Measurements from ENCODE around the gene POLR3G. TPM values are rescaled to one million over a fixed set of nuclear protein-coding genes. Genes with fewer than 3 reads are reported as not detected.
A peak's percentile ranks its signal among the peaks of the same experiment; 100 is the strongest.

The POLR3G gene
- polyA plus RNA-seq (0.56 and 2.7 TPM in 2 replicates), polyA minus RNA-seq (1.2 and 1.7 TPM in 2 replicates)

- TF ChIP-seq POLR2AphosphoS5 (IDR thresholded peaks at IDR 0.05): peak; percentile 87
- TF ChIP-seq RAD21 (conservative IDR thresholded peaks at IDR 0.05): peak; percentile 30
- peak; percentile 32 for TF ChIP-seq SMC3 (conservative IDR thresholded peaks at IDR 0.05; ENCODE audit: poor library complexity)
- peak; percentile 77 for TF ChIP-seq EP300 (conservative IDR thresholded peaks at IDR 0.05; ENCODE audit: poor library complexity, severe bottlenecking)
- peak; percentile 70 for TF ChIP-seq TAF1 (IDR thresholded peaks at IDR 0.05; ENCODE audit: low read depth)
- TF ChIP-seq EZH2 (IDR thresholded peaks at IDR 0.05; ENCODE audit: borderline replicate concordance, insufficient read depth, low read length, poor library complexity, severe bottlenecking): no peak
- peak; percentile 64 for TF ChIP-seq REST (IDR thresholded peaks at IDR 0.05; ENCODE audit: borderline replicate concordance)
- TF ChIP-seq CTCF (IDR thresholded peaks at IDR 0.05; ENCODE audit: poor library complexity, severe bottlenecking): peak; percentile 96
- peak; percentile 77 for TF ChIP-seq MXI1 (conservative IDR thresholded peaks at IDR 0.05; ENCODE audit: poor library complexity, severe bottlenecking)
- peak within 1 kb of the TSS; percentile 91 for H3K4me3 ChIP-seq (ENCODE audit: low read length)
- peak within 1 kb of the TSS; percentile 73 for H3K27ac ChIP-seq (ENCODE audit: low read length)
- peak within 1 kb of the TSS; percentile 87 for H2AFZ ChIP-seq (ENCODE audit: low read depth, low read length)
- H3K4me2 ChIP-seq (ENCODE audit: low read length): peak within 1 kb of the TSS; percentile 95
- H3K36me3 ChIP-seq (ENCODE audit: insufficient read depth, low read length): no peaks in the 10 kb centered on the region
- H3K79me2 ChIP-seq (replicated peaks; ENCODE audit: insufficient read depth, low read length): peaks cover 15% of the 10 kb centered on the region
- H3F3A ChIP-seq (ENCODE audit: insufficient read depth, low read length, poor library complexity, severe bottlenecking): peaks cover 3% of the 10 kb centered on the region
- no peaks in the 10 kb centered on the region for H3K9me2 ChIP-seq (ENCODE audit: insufficient read depth, low read length)
- H3K27me3 ChIP-seq (ENCODE audit: insufficient read depth, low read depth, low read length): peaks cover 10% of the 10 kb centered on the region
- H4K20me1 ChIP-seq (ENCODE audit: insufficient read depth): no peaks in the 10 kb centered on the region
- no peaks in the 10 kb centered on the region for H3K9me3 ChIP-seq (ENCODE audit: low read length)
- H3K9ac ChIP-seq (ENCODE audit: low read length): peak within 1 kb of the TSS; percentile 74
Observed at GRCh38 chr5:90474235-90475107, at the start of gene POLR3G, which contains the start of gene MBLAC2. Gene POLR3G (plus strand): TSS chr5:90474864. CDS start chr5:90485568, 10,704 bp downstream. Gene MBLAC2 (minus strand): TSS chr5:90474771. CDS start chr5:90474292, 479 bp downstream.

- H3F3A ChIP-seq (ENCODE audit: insufficient read depth, low read length, poor library complexity, severe bottlenecking): no peaks in the 10 kb centered on the region
- H3K4me2 ChIP-seq (ENCODE audit: low read length): no peak overlapping the region
- no peak overlapping the region for H3K27ac ChIP-seq (ENCODE audit: low read length)
- no peaks in the 10 kb centered on the region for H4K20me1 ChIP-seq (ENCODE audit: insufficient read depth)
- H3K9me2 ChIP-seq (ENCODE audit: insufficient read depth, low read length): no peaks in the 10 kb centered on the region
- H3K36me3 ChIP-seq (ENCODE audit: insufficient read depth, low read length): no peaks in the 10 kb centered on the region
- TF ChIP-seq SMC3 (conservative IDR thresholded peaks at IDR 0.05; ENCODE audit: poor library complexity): peak; percentile 48
- TF ChIP-seq EP300 (conservative IDR thresholded peaks at IDR 0.05; ENCODE audit: poor library complexity, severe bottlenecking): no peak
- TF ChIP-seq CTCF (IDR thresholded peaks at IDR 0.05; ENCODE audit: poor library complexity, severe bottlenecking): peak; percentile 62
- TF ChIP-seq MXI1 (conservative IDR thresholded peaks at IDR 0.05; ENCODE audit: poor library complexity, severe bottlenecking): no peak
- peak; percentile 66 for TF ChIP-seq RAD21 (conservative IDR thresholded peaks at IDR 0.05)
- H3K27me3 ChIP-seq (ENCODE audit: insufficient read depth, low read depth, low read length): no peaks in the 10 kb centered on the region
- no peaks in the 10 kb centered on the region for H3K9me3 ChIP-seq (ENCODE audit: low read length)
- H2AFZ ChIP-seq (ENCODE audit: low read depth, low read length): no peak overlapping the region
- H3K4me3 ChIP-seq (ENCODE audit: low read length): no peak overlapping the region
- no peak overlapping the region for H3K9ac ChIP-seq (ENCODE audit: low read length)
- no peaks in the 10 kb centered on the region for H3K79me2 ChIP-seq (replicated peaks; ENCODE audit: insufficient read depth, low read length)
Observed at GRCh38 chr5:90434116-90434714, 40.4 kb upstream of the POLR3G start.

Data from neural cell (in vitro differentiated cells).